Endothelial cell (in vitro differentiated cells): Measurements from ENCODE around the gene MGAT3. TPM values are rescaled to one million over a fixed set of nuclear protein-coding genes. Genes with fewer than 3 reads are reported as not detected.

ENCODE experiments used
- DNase-seq: peaks from one replicate; pipeline ENCODE4 v3.0.0; 2021; ENCODE audit warnings: low spot score
- H3K27ac Mint-ChIP-seq: one replicate; pipeline ENCODE4 v1.8.0; 2021; ENCODE audit warnings: mixed read lengths, inconsistent platforms; ENCODE audit not compliant: unreplicated experiment
- H3K27me3 Mint-ChIP-seq: one replicate; pipeline ENCODE4 v1.8.0; 2021; ENCODE audit warnings: mild to moderate bottlenecking, moderate library complexity, mixed read lengths, inconsistent platforms; ENCODE audit not compliant: unreplicated experiment
- H3K36me3 Mint-ChIP-seq: one replicate; pipeline ENCODE4 v1.8.0; 2021; ENCODE audit warnings: mild to moderate bottlenecking, low read depth, mixed read lengths, inconsistent platforms; ENCODE audit not compliant: unreplicated experiment
- H3K4me1 Mint-ChIP-seq: one replicate; pipeline ENCODE4 v1.8.0; 2021; ENCODE audit warnings: mild to moderate bottlenecking, mixed read lengths, inconsistent platforms; ENCODE audit not compliant: unreplicated experiment
- H3K4me3 Mint-ChIP-seq: one replicate; pipeline ENCODE4 v1.8.0; 2021; ENCODE audit warnings: mild to moderate bottlenecking, mixed read lengths, inconsistent platforms; ENCODE audit not compliant: unreplicated experiment
- H3K9me3 Mint-ChIP-seq: one replicate; pipeline ENCODE4 v1.8.0; 2021; ENCODE audit warnings: mixed read lengths, inconsistent platforms; ENCODE audit not compliant: unreplicated experiment
- total RNA-seq: library from RNA; stranded (reverse); fragmentation: NEBNext Ultra II Directional; extraction: Animal tissue kit (Norgen Biotek cat#: 25700); gene quantifications from one replicate; pipeline ENCODE4 v1.2.1, GENCODE V29; 2021; ENCODE audit not compliant: unreplicated experiment
- TF ChIP-seq, protein P1 (sequence below): fragments of 200-600 bp; sonication (generic); IDR thresholded peaks from one replicate; pipeline ENCODE4 v1.5.0; 2021; ENCODE audit warnings: antibody characterized with exemption; ENCODE audit not compliant: unreplicated experiment

MGAT3 gene
- total RNA-seq, 1 donor from 2014 or later: 0.87 TPM

DNA sequence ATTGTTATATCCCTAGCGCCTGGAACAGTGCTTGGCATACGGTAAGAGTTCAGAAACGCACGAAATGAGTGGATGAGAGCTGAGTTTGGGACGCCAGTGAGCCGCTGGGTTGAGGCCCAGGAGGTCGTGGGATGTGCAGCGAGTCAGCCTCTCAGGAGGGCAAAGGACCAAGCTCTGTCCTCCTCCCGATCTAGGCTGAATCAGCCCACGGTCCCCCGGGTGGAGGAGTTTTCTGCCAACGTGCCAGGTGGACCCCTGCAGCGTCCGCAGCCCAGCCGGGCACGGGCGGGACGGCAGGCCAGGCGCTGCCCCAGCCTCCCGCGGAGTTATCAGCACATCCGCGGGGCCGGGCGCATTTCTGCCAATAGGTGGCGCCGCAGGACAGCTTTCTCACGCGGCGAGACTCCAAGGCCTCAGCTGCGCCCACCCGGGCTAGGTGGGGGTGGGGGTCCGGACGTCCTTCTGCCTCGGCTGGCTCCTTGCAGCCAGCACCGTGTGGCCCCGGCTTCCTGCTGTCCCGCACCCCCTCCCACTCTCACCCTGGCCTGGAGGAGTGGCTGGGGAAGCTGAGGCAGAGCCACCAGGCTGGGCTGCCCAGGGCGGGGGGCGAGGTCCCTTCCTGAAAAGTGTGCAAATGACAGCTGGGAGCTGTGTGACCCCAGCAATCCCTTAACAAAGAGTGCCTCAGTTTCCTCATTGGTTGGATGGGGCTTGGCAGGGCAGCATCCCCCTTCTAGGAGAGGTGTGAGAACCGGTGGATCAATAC lies 78.0 kb downstream of the MGAT3 start:
- Mint-ChIP-seq H3K27ac (peak overlapping the region; percentile 64), H3K4me1 (peaks cover 30% of the 10 kb centered on the region), H3K9me3 (no peaks in the 10 kb centered on the region), H3K27me3 (peaks cover 3% of the 10 kb centered on the region), H3K4me3 (peak overlapping the region; percentile 59), H3K36me3 (peaks cover 13% of the 10 kb centered on the region)
- TF ChIP-seq, protein P1, sequence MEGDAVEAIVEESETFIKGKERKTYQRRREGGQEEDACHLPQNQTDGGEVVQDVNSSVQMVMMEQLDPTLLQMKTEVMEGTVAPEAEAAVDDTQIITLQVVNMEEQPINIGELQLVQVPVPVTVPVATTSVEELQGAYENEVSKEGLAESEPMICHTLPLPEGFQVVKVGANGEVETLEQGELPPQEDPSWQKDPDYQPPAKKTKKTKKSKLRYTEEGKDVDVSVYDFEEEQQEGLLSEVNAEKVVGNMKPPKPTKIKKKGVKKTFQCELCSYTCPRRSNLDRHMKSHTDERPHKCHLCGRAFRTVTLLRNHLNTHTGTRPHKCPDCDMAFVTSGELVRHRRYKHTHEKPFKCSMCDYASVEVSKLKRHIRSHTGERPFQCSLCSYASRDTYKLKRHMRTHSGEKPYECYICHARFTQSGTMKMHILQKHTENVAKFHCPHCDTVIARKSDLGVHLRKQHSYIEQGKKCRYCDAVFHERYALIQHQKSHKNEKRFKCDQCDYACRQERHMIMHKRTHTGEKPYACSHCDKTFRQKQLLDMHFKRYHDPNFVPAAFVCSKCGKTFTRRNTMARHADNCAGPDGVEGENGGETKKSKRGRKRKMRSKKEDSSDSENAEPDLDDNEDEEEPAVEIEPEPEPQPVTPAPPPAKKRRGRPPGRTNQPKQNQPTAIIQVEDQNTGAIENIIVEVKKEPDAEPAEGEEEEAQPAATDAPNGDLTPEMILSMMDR: peak; percentile 99
- peak; percentile 94 for DNase-seq

DNA sequence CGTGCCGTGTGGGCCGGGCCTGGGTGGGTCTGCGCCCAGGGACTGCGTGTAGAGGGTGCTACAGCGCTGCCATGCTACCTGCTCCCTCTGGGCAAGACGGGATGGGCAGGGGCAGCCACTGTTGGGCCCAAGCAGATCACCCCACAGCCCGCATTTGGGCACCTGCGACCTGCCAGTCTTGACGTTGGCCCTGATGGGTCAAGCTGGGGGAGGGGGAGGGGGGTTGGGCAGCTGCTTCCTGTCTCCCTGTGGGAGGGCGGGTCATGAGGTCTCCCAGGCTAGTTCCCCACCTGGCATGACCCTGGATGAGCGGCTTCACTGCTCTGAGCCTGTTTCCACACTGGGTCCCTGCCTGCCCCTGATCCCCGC lies 78.5 kb downstream of the MGAT3 start:
- peaks cover 3% of the 10 kb centered on the region for H3K27me3 Mint-ChIP-seq
- H3K36me3 Mint-ChIP-seq: peaks cover 8% of the 10 kb centered on the region
- no peak overlapping the region for H3K4me3 Mint-ChIP-seq
- no peak overlapping the region for H3K27ac Mint-ChIP-seq
- DNase-seq: no peak
- TF ChIP-seq, protein P1: no peak
- peaks cover 26% of the 10 kb centered on the region for H3K4me1 Mint-ChIP-seq
- H3K9me3 Mint-ChIP-seq: no peaks in the 10 kb centered on the region

DNA sequence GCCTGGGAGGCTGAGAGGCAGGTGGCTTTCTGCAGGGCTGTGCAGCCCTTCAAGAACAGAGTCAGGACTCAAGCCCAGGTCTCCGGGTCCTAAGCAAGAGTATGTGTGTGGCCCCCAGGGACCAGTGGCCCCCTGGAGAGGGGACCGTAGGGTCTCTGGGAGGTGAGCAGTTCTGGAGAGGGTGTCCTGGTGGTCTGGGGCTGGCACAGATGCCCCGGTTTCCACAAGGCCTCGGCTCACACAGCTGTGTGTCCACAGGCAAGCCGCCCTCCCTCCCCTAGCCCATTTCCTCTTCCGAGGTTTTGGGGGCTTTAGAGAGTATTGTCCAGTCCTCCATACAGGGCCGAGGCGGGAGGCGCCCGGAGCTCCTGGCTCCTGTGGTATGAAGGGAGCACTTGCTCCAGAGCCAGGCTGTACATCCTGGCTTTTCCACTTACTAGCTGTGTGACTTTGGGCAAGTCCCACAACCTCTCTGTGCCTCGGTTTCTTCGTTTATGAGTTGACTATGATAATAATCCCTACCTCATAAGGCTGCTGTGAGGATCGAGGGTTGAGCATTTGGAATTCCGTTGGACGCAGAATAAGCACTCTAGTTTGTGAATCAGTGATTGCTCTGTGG lies 79.1 kb downstream of the MGAT3 start:
- Mint-ChIP-seq H3K9me3 (no peaks in the 10 kb centered on the region), H3K4me1 (peaks cover 21% of the 10 kb centered on the region), H3K27me3 (peaks cover 3% of the 10 kb centered on the region), H3K36me3 (peaks cover 6% of the 10 kb centered on the region), H3K4me3 (no peak overlapping the region), H3K27ac (no peak overlapping the region)
- TF ChIP-seq, protein P1: no peak
- DNase-seq: no peak

DNA sequence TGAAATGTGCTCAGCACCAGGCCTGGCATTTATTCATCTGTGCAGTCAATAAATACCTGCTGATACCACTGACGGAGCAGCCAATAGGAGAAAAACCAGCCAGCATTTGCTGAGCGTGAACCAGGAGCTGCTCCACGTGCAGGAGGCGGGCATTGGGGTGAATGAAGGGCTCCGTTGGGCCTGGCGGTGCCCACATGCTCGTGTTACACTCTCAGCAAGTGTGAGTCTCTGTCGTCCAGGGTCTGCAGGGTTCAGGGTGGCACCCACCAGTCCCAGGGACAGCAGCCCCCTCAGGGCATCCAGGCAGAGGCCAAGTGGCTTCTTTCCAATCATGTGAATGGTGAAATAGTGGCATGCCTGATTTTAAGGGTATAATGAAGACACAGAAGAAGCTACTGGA lies 79.9 kb downstream of the MGAT3 start:
- Mint-ChIP-seq H3K4me1 (peaks cover 13% of the 10 kb centered on the region), H3K9me3 (no peaks in the 10 kb centered on the region), H3K27me3 (peaks cover 3% of the 10 kb centered on the region), H3K27ac (no peak overlapping the region), H3K36me3 (no peaks in the 10 kb centered on the region), H3K4me3 (no peak overlapping the region)
- TF ChIP-seq, protein P1: no peak
- no peak for DNase-seq

DNA sequence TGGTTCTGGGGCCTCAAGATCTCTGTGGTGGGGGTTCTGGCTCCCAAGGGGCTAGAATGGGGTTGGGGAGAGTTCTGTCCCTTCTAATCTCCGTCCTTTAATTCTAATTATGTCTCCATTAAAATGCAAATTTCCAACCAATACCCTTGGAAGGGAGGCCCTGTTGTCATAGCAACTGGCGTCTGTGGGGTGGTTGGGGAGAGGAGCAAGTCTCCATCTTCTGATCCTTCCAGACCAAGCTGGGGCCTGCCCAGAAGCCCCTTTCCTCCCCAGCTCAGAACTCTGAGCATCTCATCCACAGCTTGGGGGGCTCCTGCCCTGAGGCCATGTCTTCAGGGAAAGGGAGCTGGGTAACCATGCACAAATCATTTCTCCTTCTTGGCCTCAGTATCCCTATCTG lies 81.2 kb downstream of the MGAT3 start:
- Mint-ChIP-seq H3K4me3 (no peak overlapping the region), H3K9me3 (no peaks in the 10 kb centered on the region), H3K27ac (no peak overlapping the region), H3K36me3 (no peaks in the 10 kb centered on the region), H3K27me3 (peaks cover 4% of the 10 kb centered on the region), H3K4me1 (peaks cover 6% of the 10 kb centered on the region)
- DNase-seq: no peak
- TF ChIP-seq, protein P1: no peak
